HG03039 (cell line): Measurements from ENCODE around the gene PPP1R27.

ENCODE experiments used
- ATAC-seq: cut with Tn5 transposase; IDR thresholded peaks from one replicate; pipeline ENCODE4 v1.9.1; 2021; ENCODE audit warnings: mild to moderate bottlenecking, moderate library complexity; ENCODE audit not compliant: unreplicated experiment

Gene PPP1R27

DNA sequence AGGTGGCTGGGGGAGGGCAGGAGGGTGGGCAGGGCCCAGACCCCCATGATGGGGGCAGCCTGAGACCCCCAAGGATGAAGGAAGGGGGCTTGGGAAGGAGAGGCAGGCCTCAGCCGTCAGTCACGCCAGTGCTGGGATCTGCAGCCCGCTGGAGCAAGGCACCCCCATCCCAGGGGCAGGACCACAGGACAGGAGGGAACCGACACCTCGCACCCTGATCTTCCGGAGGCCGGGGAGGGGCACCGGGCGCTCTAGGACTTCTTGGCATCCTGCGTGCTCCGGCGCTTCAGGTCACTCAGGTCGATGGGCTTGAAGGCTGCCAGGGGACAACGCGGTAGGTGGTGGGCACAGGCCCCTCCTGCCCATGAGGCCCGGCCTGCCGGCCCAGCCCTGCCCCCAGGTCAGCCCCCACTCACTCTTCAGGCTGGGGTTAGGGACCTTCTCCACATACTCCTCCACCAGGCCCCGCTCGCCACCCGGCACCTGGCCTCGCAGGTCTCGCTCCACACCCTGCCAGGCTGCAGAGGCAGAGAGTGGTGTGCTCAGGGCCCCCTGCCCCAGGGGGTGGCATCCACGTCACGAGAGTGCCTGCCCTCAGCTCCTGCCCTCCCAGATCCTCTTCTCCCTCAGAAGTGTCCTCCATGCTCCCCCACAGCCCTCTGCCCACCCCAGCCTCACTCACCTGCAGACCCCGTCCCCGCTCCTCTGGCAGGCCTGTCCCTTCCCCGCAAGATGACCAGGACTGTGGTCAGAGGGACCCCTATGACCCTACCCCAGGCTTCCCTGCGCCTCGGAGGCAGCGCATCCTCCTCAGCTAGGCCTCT, 11.6 kb downstream of the PPP1R27 start:
- no peak for ATAC-seq

DNA sequence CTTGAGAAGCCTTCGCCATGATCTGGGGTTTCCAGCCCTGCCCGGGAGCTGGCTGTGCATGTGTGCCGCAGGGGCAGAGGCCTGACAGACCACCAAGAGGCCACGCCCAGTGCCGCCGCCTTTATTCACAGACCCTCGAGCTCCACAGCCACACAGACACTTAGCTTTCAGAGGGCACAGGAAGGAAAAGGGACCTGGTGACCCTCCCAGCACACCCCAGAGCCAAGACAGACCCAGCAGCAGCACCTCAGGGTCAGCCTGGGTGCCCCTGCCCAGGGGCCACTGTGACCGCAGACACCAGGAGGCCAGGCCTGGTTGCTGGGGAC, 12.6 kb downstream of the PPP1R27 start:
- no peak for ATAC-seq

DNA sequence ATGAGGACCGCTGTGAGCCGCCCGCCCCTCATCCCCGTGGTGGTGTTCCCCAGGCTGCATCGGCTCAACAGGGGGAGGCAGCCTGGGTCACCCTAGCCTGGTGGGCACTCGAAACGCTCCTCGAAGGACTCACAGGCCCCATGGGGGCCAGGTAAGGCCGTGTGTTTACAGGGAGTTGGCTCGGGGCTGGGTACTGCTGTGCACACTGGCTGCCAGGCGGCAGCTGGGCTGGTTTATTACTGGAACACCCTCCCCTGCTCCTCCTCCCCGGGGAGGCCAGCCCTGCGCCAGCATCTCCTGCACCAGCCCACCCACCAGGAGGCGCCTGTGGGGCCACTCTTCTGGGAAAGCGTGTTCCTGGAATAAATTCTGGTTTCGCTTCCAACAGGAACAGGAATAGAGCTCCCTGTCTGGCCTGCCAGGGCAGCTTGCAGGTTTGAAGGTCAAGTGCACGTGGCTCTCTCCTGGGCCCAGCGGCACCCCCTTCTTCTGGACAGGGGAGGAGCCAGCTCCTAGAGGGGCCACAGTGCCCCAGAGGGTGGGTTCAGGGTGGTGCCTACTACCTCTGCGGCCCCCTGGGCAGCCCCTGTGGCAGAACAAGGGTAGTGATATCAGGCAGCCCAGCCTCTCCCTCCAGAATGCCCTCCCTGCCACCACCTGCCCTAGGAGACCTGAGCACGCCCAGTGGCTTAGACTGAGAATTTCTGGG, 13.1 kb downstream of the PPP1R27 start:
- no peak for ATAC-seq

DNA sequence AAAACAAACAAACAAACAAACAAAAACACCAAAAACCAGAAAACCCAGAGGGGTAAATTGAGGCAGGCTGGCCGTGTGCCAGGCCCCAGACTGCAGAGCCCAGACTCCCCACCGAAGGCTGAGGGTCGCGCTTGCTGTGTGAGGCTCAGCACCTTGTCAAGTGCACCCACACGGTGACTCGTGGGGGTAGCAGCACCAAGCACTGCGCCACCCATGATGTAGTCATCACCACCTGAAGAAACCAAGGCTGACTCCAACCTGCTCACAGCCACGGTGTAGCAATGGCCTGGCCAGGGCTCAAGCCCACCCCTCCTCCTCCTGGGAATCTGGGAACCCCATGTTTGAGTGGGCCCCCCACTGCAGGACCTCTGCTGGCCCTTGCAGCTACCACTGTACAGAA, 13.7 kb downstream of the PPP1R27 start:
- no peak for ATAC-seq

DNA sequence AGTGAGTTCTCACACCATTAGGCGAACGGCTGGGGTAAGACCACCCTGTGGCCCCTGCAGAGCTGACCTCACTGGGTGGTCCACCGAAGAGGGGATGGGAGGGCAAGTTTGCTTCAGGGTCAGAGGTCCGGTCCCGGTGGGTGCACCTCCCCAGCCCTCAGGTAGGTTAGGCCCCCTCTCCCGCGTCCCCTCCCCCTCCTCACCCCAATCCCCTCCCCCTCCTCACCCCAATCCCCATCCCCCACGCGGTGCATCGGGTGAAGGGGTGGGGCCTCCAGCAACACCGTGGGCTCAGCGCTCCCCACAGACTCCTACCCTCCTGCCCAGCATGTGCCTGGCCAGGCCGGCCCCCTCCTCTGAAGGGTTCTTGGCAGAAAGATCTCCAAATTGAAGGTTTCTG, 15.1 kb downstream of the PPP1R27 start:
- ATAC-seq: no peak

DNA sequence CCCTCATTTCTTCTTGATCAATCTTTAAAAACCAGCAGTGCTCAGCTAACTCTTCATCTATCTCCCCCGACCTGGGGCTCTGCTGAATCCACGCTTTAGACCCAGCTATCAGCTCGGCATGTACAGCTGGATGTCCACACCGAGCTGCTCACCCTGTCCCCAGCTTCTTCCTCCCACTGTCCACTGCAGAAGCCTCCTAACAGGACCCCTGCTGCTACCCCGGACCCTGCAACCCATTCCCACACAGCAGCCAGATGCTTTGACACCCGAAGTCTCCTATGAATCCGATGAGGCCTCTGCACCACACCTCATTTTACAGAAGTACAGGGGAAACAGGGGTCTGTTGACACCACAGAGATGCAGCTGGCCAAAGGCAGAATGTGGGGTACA, 17.1 kb downstream of the PPP1R27 start:
- no peak for ATAC-seq

DNA sequence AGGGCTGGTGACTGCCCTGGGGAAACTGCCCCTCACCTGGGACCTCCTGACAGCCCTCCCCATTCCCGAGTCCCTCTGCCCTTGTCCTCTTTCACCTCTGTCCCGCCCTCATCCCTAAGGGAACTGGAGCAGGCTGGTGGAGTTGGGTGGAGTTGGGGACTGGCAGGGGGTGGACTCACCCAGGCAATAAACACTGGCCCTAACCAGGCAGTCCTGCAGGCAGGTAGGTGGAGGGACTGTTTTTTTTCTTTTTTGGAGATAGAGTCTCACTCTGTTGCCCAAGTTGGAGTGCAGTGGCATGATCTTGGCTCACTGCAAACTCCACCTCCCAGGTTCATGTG, 19.2 kb downstream of the PPP1R27 start:
- no peak for ATAC-seq

DNA sequence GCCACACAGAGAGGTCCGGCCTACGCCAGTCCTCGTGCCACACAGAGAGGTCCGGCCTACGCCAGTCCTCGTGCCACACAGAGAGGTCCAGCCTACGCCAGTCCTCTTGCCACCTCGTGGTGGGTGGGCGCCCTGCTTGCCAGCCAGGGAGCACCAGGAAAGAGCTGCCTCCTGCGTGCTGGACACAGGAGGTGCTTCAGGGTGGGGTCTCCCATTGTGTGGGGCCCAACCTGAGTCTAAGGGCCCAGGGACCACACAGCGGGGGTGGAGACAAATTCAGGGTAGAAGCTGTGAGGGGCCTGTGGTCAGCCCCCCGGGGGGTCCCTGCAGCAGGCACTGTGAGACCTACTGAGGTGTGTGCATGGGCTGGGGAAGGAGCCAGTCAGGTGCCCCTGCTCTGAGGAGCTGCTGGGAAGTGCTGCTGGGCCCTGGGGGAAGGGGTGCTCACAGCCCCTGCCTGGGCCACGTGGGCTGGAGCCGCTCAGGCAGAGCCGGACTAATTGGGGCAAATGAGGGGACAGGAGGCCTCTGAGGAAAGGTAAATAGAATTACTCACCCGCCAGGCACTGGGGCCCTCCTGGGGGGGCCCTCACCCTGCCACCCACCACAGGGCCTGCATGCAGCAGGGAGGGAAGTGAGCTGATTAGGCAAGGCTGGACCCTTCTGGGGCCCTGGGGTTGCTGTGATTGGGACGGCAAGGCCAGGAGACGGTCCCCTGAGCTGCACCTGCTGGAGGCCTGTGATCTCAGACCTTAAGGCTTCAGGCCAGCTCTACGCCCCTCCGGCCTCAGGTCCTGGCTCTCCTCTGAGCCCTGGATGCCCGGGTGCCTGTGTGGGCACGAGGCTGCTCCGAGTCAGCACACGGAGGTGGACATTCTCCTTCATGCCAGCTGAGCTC, 19.9 kb downstream of the PPP1R27 start:
- ATAC-seq: no peak

DNA sequence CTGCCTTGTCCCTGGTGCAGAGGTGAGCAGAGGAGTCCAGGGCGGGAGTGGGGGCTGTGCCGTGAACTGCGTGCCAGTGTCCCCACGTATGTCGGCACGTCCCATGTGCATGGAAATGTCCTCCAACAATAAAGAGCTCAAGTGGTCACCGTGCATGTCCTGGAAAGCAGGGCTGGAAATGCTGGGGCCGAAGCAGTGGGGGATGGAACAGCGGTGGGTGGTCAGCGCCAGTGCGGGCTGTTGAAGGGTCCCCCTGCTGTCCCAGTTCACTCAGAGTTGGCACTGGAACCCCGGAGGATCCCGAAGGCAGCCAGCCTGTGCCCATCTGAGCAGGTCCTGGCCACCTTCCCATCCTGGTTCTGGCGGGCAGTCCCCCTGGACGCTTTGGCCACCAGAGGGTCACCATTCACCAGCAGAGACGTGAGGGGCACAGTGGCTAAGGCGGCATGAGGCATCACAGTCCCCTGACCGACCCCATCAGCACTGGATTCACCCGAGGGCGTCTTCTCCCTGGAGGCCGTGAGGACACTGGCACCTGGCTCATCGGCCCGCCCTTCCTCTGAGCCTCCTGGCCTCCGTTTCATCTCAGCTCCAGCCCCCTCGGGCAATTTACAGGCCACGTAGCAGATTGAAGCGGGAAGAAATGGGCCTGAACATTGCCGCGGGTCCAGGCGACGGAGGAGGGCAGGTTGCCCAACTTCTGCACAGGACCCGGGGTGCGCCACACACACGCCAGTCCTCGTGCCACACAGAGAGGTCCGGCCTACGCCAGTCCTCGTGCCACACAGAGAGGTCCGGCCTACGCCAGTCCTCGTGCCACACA, 20.8 kb downstream of the PPP1R27 start:
- no peak for ATAC-seq

DNA sequence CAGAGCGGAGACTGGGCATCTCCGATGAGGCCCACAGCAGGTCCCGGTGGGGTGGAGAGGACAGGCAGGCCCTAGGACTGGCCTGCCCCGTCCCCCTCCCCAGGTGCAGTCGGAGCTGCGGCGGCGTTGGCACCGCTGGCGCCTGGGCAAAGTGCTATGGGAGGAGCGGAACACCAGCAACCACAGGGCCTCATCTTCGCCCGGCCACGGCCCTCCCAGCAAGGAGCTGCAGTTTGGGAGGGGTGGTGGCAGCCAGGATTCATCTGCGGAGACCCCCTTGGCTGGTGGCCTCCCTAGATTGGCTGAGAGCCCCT, 21.5 kb downstream of the PPP1R27 start:
- no peak for ATAC-seq

DNA sequence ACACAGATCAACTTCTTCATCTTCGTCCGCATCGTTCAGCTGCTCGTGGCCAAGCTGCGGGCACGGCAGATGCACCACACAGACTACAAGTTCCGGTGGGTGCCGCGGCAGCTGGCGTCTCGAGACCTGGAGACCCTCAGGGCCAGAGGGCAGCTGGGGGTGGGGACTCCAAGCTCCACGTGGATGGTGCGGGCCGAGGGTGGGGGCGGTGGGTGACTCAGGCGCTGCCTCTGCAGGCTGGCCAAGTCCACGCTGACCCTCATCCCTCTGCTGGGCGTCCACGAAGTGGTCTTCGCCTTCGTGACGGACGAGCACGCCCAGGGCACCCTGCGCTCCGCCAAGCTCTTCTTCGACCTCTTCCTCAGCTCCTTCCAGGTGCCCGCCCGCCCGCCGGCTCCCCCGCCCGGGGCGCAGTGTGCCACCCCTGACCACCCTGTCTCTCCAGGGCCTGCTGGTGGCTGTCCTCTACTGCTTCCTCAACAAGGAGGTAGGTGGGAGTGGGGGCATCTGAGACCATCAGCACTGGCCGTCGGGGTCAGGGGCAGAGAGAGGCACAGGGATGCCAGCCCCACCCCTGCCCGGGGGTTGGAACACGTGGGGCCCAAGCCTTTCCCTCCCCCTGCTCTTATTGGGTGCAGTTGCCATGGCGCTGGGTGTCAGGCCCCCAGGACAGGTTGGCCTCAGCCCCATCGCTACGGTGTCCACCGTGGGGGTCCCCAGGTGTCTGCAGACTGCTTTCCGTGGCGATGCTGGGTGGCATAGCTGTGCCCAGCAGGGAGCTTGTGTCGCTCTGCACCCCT, 22.1 kb downstream of the PPP1R27 start:
- no peak for ATAC-seq

DNA sequence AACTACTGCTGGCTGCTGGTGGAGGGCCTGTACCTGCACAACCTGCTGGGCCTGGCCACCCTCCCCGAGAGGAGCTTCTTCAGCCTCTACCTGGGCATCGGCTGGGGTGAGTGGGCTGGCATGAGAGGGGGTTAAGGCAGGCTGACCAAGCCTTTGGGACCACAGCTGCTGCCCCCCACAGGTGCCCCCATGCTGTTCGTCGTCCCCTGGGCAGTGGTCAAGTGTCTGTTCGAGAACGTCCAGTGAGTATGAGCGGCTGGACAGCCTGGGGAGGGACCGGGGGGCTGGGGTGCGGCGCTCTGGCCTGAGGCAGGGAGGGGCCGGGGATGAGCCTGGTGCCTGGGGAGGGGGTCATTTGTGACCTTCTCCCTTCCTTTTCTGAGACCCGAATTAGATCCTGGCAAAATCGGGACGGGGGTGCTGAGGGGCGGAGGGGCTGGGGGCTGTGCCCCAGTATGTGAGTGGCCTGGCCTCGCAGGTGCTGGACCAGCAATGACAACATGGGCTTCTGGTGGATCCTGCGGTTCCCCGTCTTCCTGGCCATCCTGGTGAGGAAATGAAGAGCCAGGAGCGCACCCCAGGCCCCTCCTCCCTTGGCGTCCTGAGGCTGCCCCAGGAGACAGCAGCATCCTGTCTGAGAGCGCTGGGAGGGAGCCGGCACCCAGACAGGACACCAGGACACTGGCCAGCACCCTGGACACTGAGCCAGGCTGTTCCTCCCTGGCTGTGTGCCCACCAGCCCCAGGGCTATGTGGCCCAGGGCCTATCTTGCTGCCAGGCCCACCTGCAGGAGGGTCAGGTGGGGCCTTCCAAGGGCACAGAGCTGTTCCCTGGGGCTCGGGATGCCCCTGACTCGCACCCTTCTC, 22.9 kb downstream of the PPP1R27 start:
- no peak for ATAC-seq

DNA sequence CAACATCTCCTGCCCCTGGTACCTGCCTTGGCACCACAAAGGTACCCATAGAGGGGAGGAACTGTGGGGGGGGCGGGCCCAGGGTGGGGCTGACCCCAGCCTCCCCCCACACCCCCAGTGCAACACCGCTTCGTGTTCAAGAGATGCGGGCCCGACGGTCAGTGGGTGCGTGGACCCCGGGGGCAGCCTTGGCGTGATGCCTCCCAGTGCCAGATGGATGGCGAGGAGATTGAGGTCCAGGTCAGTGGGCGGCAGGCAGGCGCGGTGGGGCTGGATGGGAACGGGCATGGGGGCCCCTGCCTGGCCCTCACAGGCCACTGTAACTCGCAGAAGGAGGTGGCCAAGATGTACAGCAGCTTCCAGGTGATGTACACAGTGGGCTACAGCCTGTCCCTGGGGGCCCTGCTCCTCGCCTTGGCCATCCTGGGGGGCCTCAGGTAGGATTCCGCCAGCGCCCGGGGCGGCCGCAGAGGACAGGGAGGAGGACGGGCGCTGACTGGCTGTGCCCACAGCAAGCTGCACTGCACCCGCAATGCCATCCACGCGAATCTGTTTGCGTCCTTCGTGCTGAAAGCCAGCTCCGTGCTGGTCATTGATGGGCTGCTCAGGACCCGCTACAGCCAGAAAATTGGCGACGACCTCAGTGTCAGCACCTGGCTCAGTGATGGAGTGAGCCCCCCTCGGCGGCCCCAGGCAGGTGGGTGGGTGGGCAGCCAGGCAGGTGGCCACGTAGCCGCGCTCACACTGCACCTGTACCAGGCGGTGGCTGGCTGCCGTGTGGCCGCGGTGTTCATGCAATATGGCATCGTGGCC, 23.8 kb downstream of the PPP1R27 start:
- no peak for ATAC-seq

DNA sequence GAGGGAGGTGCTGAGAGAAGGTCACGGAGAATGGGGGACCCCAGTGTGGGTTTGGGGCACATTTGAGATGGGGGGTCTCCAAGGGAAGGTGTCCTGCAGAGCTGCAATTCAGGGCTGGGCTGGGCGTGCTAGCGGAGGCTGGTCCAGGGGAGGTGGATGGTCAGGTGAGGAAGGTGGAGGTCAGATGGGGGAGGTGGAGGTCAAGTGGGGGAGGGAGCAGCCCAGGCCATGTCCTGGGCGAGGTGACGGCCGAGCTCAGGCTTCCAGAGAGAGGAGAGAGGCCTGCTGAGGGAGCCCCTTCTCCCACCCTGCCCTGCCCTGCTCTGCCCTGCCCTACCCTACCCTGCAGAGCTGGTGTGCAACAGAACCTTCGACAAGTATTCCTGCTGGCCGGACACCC, 24.4 kb downstream of the PPP1R27 start:
- ATAC-seq: no peak

DNA sequence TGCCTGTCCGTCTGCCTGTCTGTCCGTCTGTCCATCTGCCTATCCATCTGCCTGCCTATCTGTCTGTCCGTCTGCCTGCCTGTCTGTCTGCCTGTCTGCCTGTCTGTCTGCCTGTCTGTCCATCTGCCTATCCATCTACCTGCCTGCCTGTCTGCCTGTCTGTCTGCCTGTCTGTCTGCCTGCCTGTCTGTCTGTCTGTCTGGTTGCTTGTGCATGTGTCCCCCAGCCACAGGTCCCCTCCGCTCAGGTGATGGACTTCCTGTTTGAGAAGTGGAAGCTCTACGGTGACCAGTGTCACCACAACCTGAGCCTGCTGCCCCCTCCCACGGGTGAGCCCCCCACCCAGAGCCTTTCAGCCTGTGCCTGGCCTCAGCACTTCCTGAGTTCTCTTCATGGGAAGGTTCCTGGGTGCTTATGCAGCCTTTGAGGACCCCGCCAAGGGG, 25.3 kb downstream of the PPP1R27 start:
- no peak for ATAC-seq

DNA sequence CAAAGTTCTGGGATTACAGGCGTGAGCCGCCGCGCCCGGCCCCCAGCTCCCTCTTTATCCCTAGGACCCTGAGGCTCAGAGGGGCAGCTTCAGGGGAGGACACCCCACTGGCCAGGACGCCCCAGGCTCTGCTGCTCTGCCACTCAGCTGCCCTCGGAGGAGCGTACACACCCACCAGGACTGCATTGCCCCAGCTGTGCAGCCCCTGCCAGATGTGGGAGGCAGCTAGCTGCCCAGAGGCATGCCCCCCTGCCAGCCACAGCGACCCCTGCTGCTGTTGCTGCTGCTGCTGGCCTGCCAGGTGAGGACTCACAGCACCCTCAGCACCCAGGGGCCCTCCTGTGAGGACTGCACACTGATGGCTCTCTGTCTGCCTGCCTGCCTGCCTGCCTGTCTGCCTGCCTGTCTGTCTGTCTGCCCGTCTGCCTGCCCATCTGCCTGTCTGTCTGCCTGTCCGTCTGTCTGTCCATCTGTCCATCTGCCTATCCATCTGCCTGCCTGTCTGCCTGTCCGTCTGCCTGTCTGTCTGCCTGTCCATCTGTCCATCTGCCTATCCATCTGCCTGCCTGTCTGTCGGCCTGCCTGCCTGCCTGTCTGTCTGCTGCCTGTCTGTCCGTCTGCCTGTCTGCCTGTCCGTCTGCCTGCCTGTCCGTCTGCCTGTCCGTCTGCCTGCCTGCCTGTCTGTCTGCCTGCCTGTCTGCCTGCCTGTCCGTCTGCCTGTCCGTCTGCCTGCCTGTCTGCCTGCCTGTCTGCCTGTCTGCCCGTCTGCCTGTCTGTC, 25.9 kb downstream of the PPP1R27 start:
- no peak for ATAC-seq

DNA sequence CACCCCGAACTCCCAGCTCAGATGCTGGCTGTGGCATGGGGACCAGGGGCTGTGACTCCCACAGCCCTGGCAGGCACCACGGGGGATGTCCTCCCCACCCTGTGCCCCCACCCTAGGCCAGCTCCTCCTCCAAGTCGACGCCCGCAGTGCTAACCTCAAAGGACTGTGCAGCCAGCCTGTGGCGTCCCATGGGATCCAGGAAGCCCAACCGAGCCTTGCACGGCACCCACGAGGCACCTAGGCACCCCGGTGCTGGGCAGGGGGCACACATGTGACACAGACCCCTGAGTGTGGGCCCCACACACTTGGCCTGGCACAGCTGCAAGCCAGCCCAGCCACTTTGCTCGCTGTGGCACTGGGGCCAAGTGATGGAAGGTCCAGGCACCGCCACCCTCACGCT, 27.0 kb downstream of the PPP1R27 start:
- no peak for ATAC-seq
